GM21447 (cell line): ENCODE data around the gene HOXC6.

ENCODE experiments used
- ATAC-seq: cut with Tn5 transposase; IDR thresholded peaks from one replicate; pipeline ENCODE4 v1.9.1; 2021; ENCODE audit not compliant: unreplicated experiment

The HOXC6 gene

DNA sequence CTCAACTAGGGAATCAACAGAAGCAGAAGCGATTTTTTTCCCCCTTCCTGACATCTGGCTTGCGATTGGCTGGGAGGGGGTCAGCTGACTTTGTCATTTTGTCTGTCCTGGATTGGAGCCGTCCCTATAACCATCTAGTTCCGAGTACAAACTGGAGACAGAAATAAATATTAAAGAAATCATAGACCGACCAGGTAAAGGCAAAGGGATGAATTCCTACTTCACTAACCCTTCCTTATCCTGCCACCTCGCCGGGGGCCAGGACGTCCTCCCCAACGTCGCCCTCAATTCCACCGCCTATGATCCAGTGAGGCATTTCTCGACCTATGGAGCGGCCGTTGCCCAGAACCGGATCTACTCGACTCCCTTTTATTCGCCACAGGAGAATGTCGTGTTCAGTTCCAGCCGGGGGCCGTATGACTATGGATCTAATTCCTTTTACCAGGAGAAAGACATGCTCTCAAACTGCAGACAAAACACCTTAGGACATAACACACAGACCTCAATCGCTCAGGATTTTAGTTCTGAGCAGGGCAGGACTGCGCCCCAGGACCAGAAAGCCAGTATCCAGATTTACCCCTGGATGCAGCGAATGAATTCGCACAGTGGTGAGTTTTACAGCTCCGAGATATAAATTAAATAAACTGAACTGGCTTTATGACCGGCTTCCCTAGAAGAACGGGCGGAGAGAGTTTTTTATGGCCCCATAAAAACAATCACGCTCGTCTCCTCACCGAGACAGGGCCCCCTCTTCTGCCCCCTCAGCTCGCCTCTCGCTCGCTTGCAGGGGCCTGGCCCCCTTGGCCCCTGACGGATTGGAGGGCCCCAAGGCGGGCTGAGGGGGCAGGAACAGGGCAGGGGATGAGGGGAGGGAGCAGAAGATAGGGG, at the start of gene HOXC6:
TSS of gene HOXC6 (plus strand) at position 127 of the 888 bp plus-strand sequence. CDS start at position 209, 82 bp downstream.
- ATAC-seq: no peak

DNA sequence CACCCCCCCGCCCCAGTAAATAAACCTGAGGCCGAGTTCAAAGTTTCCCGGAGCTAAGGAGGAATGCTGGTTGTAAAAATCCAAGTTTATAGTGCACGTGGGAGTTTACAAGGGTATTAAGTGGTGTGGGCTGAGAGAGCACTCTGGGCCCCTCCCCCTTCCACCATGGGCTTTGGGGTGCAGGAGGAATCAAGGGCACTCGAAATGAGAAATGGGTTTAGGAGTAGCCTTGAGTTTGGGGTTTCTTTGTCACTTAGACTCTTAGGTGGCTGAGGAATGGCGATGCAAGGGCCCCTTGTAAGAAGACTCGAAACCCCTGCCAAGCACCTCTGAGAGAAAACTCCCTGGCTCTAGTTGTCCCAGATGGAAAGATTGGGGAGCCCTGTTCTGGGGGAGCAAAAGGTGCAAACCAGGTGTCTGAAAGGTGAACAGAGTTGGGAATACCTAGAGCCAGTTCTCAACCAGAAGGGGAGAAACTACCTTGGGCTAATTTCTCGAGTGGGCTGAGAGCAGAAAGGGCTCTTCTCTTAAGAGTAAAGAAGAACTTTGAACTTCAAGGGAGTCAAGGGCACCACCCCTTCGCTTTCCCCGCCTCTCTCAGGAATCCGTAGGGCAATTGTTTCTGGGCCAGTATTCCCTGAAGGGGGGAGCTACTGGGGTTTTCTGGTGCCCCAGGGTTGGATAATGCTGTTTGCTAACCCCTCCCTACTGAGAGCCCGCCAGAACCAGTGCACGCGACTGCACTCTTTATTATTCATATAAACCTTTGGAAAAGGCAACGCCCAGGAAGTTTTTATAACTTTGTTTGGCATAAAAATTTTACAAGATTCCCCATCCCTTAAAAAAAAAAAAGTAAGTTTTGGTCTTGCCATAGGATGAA, 49.5 kb upstream of the HOXC6 start:
- no peak for ATAC-seq

DNA sequence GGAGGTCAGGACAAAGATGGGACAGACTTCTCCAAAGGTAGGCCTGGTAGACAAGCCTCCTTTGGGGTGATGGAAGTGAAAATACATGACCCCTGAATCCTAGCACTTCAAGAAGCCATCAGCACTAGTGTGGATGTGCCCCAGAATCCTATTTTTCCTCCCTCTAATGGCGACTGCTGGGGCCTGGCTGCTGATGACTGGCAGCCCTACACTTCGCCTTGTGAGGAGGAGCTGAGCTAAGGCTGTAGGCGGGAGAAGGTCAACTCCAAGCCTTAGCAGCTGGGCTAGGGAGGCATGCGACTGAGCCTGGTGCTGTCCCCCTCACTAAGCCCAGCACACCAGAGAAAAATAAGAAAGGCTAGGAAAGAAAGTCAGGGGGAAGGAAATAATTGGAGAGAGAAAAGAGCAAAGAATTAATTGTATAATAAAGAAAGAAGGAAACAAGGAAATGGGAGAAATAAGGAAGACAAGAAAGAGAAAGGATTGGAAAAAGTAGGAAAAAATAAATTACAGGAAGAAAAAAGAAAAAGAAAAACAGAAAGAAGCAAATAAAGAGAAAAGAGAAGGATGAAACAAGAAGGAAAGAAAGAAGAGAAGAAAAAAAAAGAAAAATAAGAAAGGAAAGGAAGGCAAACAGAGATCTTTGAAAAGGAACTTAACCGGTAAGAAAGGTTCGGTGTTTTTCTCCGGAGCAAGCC, 48.0 kb upstream of the HOXC6 start:
- ATAC-seq: no peak

DNA sequence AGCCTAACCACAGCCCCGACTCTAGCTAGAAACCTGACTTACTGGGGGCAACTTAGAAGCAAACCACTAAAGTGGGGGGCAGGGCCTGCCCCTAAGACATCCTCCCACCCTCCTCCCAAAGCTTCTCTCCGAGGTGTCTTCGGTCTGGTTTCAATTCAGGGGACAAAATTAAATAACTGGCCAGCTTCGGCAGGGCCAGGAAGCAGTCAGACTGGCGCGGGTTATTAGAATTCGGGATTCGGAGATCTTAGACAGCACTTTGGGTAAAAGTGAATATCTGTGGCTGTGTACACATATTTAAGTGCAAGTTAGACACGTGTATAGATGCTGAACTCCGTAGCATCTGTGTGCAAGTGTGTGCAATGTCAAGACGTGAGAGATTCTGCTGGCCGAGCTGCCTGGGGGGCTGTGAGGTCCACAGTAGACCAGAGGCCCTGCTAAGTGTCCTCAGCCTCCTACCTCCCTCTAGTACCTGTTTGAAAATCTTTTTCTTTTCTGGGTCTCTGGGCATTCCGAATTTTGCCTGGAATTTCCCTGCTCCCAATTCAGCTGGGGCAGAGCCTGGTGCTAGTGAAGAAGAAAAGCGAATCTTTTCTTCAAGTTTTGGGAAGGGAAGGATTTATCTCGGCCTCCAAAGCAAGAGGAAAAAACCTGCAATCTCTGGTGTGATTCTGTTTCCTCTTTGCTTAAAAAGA, 47.3 kb upstream of the HOXC6 start:
- no peak for ATAC-seq

DNA sequence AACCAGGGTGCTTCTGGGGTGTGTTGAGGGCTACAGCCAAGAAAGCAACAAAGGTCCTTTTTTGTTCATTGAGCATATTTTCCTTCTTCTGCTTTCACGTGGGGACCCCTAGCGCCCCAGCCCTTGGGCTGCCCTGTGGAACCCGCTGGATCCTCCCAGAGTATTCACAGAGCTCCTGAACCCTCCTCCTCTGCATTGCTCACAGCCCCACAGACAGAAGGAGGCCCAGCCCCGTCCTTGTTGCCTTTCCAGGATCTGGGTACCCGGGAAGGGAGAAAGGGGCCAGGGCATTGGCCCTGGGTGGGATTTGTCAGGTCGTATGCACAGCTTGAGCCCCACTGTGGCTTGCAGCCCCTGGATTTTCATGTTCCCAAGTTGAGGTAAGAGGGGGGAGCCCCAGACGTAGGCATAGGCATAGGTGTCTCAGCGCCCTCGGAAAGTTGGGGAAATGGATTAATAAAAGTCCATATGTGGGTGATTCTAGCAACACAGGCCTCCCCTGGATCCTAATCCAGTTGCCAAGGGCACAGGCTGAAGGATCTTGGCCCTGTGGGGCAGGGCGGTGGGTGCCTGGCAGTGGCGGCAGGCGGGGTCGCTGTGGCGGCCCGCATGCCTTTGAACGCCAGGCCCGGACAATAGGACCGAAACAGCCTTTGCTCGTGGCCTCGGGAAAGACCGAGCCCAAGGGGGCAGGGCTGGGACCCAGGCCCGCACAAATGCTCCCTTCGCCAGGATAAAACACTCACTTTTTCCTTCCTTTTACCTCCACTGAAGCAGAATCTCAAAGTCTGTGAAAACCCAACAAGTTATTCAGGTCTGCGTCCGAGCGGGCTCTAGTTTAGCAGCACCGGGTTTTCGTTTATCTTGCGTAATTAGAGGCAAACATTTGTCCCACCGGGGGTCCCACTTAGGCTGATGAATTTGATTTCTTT, 46.3 kb upstream of the HOXC6 start:
- ATAC-seq: no peak

DNA sequence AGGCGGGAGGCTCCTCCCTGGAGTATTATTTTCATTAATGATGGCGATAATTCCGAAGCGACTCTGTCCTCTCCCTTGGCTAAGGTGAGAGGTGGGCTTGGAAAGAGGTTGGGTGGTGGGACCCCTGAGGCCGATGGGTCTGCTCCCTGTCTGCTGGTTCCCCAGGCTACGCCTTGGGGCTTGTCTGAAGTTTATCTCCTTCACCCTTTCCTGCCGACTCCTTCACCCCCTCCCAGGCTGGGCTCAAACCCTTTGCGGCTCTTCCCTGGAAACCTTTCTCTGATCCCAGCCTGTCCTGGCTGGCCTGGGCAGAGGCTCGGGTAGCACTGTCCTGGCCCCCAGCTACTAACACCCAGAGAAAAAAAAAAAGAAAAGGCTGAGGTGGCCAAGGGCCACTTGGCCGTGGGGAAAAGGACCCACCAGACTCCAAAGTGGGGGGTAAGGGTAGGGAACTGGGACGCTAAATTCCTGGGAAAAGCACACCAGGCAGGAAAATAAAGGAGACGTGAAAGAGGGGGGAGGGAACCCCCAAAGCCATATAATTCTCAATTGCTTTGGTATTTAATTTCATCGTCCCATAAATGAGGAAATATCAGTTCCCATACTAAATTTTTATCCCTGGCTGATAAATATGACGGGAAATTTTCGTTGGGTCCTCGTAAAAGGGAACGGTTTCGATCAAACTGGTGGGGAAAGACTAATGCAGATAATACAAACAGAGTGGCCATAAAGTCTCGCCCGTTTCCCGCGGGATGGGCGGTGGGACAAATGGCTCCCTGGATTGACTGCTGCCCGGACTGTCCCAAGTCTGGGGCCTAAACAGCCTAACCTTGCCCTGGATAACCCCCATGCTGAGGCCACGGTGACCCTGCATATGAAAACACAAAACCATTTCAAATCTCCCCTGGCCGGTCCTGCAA, 45.3 kb upstream of the HOXC6 start:
- no peak for ATAC-seq

DNA sequence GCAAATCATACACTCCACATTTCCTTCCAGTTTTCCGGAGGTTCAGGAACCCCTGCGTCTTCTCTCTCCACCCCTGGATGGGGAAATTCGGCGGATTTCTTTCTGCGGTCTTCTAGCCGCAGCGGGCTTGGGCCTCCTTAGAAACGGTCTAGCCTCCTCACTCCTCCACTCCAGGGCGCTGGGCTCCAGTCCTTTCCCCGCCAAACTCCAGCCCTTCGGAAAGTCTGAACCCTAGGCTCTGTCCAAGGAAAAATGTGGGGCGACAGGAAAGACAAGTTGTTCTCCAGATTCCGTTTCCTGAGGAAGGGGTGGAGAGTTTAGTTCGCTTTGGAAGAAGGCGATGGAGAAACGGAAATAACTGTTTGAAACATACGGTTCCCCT, 44.7 kb upstream of the HOXC6 start:
- no peak for ATAC-seq

DNA sequence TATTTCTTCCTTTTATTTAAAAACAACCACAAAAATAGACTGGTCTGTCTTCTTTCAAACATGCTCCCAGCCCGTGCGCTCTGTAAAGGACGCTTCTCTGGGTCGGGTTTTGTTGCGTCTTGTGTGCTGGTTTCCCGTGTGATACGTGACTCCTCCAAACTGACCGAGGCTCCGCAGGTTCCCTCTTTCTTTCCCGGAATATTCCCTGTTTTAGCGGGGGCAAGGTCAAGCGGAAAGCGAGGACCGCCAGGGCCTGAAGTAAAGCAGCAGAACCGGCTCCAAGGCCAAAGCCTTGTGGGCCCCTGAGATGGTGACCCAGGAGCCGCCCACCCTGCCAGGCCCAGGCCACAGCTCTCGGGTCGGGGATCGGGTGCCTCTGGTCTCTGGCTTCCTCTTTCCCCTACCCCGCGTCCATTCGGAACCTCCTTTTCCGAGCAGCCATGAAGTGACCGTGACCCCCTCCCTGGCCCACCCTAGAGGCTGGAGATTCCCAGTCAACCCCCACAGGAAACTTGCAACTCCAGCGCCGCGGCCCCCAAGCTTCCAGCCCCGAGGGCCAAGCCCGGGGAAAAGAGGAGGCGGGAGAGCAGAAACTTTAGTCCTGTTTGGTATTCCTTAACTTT, 44.2 kb upstream of the HOXC6 start:
- ATAC-seq: no peak

DNA sequence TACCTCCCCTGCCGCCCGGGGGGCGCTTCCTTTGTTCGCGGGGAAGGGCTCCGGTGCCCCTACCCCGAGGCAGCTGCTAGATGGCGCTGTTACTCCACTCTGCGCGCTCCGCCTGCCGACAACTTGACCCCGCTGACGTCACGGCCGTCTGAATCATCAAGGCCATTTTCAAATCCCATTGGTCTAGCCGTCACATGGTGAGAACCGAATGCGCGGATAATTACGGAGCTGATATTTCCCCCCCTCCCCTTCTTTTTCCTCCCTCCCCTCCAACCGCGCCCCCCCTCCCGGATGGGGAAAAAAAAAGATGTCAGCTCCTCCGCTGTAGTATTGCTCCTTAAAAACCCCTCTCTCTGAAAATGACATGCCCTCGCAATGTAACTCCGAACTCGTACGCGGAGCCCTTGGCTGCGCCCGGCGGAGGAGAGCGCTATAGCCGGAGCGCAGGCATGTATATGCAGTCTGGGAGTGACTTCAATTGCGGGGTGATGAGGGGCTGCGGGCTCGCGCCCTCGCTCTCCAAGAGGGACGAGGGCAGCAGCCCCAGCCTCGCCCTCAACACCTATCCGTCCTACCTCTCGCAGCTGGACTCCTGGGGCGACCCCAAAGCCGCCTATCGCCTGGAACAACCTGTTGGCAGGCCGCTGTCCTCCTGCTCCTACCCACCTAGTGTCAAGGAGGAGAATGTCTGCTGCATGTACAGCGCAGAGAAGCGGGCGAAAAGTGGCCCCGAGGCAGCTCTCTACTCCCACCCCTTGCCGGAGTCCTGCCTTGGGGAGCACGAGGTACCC, 43.1 kb upstream of the HOXC6 start, which contains the start of gene HOXC10:
TSS of gene HOXC10 (plus strand) at position 246 of the 791 bp plus-strand sequence. CDS start at position 360, 114 bp downstream.
- no peak for ATAC-seq

DNA sequence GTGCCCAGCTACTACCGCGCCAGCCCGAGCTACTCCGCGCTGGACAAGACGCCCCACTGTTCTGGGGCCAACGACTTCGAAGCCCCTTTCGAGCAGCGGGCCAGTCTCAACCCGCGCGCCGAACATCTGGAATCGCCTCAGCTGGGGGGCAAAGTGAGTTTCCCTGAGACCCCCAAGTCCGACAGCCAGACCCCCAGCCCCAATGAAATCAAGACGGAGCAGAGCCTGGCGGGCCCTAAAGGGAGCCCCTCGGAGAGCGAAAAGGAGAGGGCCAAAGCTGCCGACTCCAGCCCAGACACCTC, 42.6 kb upstream of the HOXC6 start:
- no peak for ATAC-seq

DNA sequence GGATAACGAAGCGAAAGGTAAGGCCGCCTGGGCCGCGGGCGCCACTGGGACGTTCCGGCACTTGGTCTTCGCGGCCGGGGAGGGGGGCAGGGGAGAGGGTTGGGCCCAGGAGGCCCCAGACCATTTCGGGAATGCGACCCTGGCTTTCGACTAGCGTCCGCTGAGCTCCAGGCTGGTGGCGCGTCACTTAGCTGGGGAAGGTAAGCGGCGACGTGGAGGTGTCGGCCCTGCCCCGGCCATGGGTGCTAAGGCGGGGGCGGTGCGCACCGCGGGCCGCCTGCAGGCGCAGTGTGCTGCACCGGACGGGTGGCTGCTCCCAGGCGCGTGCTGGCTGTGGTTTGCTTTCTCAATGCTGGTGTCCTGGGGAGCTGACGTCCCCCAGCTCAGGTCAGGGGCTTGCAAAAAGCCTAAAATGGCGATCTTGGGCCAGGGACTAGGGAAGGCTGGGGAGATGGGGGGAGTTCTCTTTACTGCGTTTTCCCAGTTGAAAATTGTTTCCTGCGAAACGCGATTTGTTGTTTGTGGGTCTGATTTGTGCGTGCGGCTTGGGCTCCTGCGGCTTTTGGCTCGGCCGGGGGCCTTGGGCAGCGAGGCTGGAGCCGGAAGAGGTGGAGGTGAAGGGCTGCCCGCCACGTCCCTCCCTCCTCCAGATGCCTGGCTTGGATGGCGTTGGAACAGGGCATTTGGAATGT, 42.1 kb upstream of the HOXC6 start:
- ATAC-seq: no peak

DNA sequence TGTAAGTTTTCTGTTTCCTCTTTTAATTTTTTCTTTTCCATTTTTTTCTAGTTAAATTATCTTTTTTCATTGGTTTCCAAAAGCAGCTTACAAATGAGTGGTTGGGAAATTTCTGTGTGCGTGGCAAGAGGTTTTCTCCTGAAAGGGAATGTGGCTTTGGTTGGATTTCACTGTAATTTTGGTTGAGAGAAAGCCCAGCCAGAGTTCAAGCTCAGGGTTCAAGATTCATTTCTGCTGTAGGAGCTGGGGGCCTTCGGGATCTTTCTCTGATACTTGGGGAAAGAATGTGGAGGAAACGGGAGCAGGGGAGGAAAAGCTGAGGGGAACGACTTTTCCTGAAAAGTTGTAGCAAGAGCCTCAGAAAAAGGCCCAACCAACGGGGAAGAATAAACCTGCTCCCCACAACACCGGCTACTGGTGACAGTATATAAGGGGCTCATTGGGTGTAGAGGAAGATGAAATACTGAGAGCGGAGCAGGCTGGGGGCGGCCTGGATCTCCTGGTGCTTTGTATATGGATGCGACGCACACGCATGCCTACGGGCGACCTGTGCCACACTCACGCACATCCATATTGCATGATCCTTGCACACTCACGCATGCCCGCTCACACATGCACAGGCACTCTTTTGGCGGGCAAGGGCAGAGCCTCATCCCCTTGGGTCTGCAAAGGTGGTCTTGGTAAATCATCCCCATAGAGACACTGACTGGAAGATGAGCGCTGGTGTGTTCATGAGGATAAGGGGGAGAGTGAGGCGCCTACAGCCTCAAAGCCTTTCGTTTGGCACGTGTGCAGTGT, 41.4 kb upstream of the HOXC6 start:
- no peak for ATAC-seq

DNA sequence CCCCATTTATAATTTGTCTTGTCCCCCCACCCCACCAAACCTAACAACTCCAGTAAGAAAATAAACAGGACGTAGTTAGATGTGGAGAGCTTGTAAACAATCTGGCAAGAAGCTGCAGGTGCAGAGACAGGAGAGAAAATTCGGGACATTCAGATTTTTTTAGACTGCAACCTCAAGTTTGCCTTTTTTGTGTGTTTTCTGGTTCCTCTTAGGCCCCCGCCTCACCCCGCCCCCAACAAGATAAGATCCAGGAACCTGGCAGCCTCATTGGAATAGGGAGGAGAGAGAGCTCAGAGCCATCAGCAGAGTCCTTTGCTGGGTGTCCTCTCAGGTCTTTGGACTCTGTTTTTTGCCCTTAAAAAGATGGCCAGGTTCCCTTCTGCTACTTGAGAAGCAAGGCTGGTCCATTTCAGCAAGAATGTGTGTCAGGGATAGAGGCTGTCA, 40.4 kb upstream of the HOXC6 start:
- no peak for ATAC-seq

DNA sequence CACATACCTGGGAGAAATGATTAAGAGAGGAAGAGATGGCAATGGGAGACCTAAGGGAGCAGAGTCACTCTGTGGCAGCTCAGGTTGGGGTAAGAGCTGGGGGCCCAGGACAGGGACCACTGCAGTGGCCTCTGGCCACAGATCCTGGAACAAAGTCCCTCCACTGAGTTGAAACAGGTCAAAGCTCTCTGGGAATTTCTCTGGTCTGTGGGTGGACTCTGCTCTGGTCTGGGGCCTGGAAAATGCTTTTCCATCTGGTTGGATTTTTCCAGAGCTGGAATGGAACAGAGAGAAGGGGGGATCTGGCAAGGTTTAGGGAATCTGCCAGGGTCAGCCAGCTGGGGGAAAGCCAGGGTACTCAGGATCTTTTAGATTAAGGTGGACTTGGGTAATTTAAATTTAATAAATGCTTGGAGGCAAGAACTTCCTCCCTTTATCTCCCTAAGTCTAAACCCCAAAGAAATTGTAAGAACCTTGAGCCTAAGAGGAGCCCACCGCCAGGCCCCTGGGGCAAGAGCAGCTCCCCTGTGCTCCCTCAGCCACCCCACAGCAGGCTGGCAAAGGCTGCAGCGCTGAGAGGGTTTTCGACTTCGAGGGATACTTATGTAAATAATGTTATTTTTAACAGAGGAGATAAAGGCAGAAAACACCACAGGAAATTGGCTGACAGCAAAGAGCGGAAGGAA, 39.6 kb upstream of the HOXC6 start:
- no peak for ATAC-seq
